Immature natural killer cell (primary cell): ENCODE measurements around the gene CCDC97. TPM values are rescaled to one million over a fixed set of nuclear protein-coding genes. Genes with fewer than 3 reads are reported as not detected.
A peak's percentile ranks its signal among the peaks of the same experiment; 100 is the strongest.
"Not testable (repeated sequence)": the region's sequence is repeated elsewhere in the genome, so short reads cannot be mapped to it uniquely, and the experiment has no call there.

ENCODE experiments used
- DNase-seq, 3 donors: peaks; one replicate each; pipeline ENCODE4 v3.0.0; 2022; ENCODE audit warnings: mixed read lengths in 1 of 3
- H3K27ac Mint-ChIP-seq, 6 donors: one replicate each; pipeline ENCODE4 v1.8.0; 2020; ENCODE audit warnings: mixed read lengths in 6 of 6, mild to moderate bottlenecking in 5 of 6, inconsistent platforms in 4 of 6, moderate library complexity in 3 of 6
- H3K27me3 Mint-ChIP-seq, 3 donors: one replicate each; pipeline ENCODE4 v1.8.0; 2020 to 2021; ENCODE audit warnings: low read depth in 3 of 3, mild to moderate bottlenecking in 3 of 3, mixed read lengths in 3 of 3, moderate library complexity in 3 of 3, inconsistent platforms in 1 of 3
- H3K36me3 Mint-ChIP-seq, 3 donors: one replicate each; pipeline ENCODE4 v1.8.0; 2020; ENCODE audit warnings: mixed read lengths in 3 of 3, inconsistent platforms in 2 of 3, mild to moderate bottlenecking in 2 of 3
- H3K4me1 Mint-ChIP-seq, 2 donors: one replicate each; pipeline ENCODE4 v1.8.0; 2020; ENCODE audit warnings: inconsistent platforms in 2 of 2, mild to moderate bottlenecking in 2 of 2, mixed read lengths in 2 of 2, moderate library complexity in 1 of 2
- H3K4me3 Mint-ChIP-seq, 5 donors: one replicate each; pipeline ENCODE4 v1.8.0; 2020; ENCODE audit warnings: mild to moderate bottlenecking in 5 of 5, mixed read lengths in 5 of 5, inconsistent platforms in 3 of 5, moderate library complexity in 3 of 5
- H3K9me3 Mint-ChIP-seq, 6 donors: one replicate each; pipeline ENCODE4 v1.8.0; 2020; ENCODE audit warnings: mild to moderate bottlenecking in 6 of 6, mixed read lengths in 6 of 6, inconsistent platforms in 4 of 6, moderate library complexity in 3 of 6
- polyA plus RNA-seq, 3 donors: library from polyadenylated mRNA; unstranded; fragments of 300-500 nt; fragmentation: Illumina TruSeq; gene quantifications; one replicate each; pipeline ENCODE4 v1.2.3, GENCODE V29; 2021

Gene CCDC97
- polyA plus RNA-seq, 3 donors from 2014 or later: 14.2 to 38.2 (median 16.9) TPM

GRCh38 chr19:41356984-41357739 lies 47.2 kb downstream of the CCDC97 start:
- Mint-ChIP-seq H3K4me3 (no peak overlapping the region), H3K9me3 (peaks cover 0 to 2% (median 0%) of the 10 kb centered on the region in 6 donors), H3K4me1 (peaks cover 34 to 42% of the 10 kb centered on the region in 2 donors), H3K27ac (peak overlapping the region in 4 of 6 donors; percentile 36 to 88 (median 48)), H3K36me3 (no peaks in the 10 kb centered on the region), H3K27me3 (peaks cover 16 to 32% (median 19%) of the 10 kb centered on the region in 3 donors)
- no peak for DNase-seq

- Mint-ChIP-seq H3K9me3 (no peaks in the 10 kb centered on the region), H3K36me3 (no peaks in the 10 kb centered on the region), H3K27me3 (peaks cover 11 to 26% (median 13%) of the 10 kb centered on the region in 3 donors), H3K27ac (no peak overlapping the region), H3K4me1 (peaks cover 37 to 47% of the 10 kb centered on the region in 2 donors), H3K4me3 (no peak overlapping the region)
- DNase-seq: no peak
Measured at GRCh38 chr19:41357746-41358145, 47.8 kb downstream of the CCDC97 start.

- no peaks in the 10 kb centered on the region for H3K36me3 Mint-ChIP-seq
- H3K9me3 Mint-ChIP-seq: no peaks in the 10 kb centered on the region
- peaks cover 5 to 17% (median 12%) of the 10 kb centered on the region in 3 donors for H3K27me3 Mint-ChIP-seq
- no peak overlapping the region for H3K27ac Mint-ChIP-seq
- H3K4me1 Mint-ChIP-seq: peaks cover 53 to 59% of the 10 kb centered on the region in 2 donors
- H3K4me3 Mint-ChIP-seq: no peak overlapping the region
- no peak for DNase-seq
Measured at GRCh38 chr19:41359741-41360140, 49.8 kb downstream of the CCDC97 start.

- Mint-ChIP-seq H3K27me3 (peaks cover 5 to 12% (median 5%) of the 10 kb centered on the region in 3 donors), H3K36me3 (peaks cover 0 to 3% (median 0%) of the 10 kb centered on the region in 3 donors), H3K27ac (peak overlapping the region; percentile 98 to 99 (median 99)), H3K4me3 (peak overlapping the region in 4 of 5 donors; percentile 23 to 95 (median 90)), H3K4me1 (peaks cover 34 to 38% of the 10 kb centered on the region in 2 donors), H3K9me3 (no peaks in the 10 kb centered on the region)
- no peak for DNase-seq
Measured at GRCh38 chr19:41362143-41362847, 52.3 kb downstream of the CCDC97 start.

GRCh38 chr19:41363371-41363752 lies 53.4 kb downstream of the CCDC97 start:
- H3K4me1 Mint-ChIP-seq: peaks cover 27 to 32% of the 10 kb centered on the region in 2 donors
- H3K9me3 Mint-ChIP-seq: no peaks in the 10 kb centered on the region
- H3K4me3 Mint-ChIP-seq: peak overlapping the region; percentile 89 to 95 (median 91)
- peak overlapping the region; percentile 98 to 99 (median 99) for H3K27ac Mint-ChIP-seq
- DNase-seq: no peak
- peaks cover 5 to 12% (median 5%) of the 10 kb centered on the region in 3 donors for H3K27me3 Mint-ChIP-seq
- H3K36me3 Mint-ChIP-seq: peaks cover 0 to 3% (median 0%) of the 10 kb centered on the region in 3 donors

- peak; percentile 99 for DNase-seq
- peaks cover 0 to 3% (median 0%) of the 10 kb centered on the region in 3 donors for H3K36me3 Mint-ChIP-seq
- H3K4me1 Mint-ChIP-seq: peaks cover 24 to 29% of the 10 kb centered on the region in 2 donors
- H3K27me3 Mint-ChIP-seq: peaks cover 5 to 12% (median 5%) of the 10 kb centered on the region in 3 donors
- peak within 1 kb of the TSS; percentile 89 to 95 (median 91) for H3K4me3 Mint-ChIP-seq
- no peaks in the 10 kb centered on the region for H3K9me3 Mint-ChIP-seq
- H3K27ac Mint-ChIP-seq: peak within 1 kb of the TSS; percentile 98 to 99 (median 99)
Measured at GRCh38 chr19:41363753-41364523, 54.0 kb downstream of the CCDC97 start, which contains the start of gene B9D2. B9D2 (minus strand) TSS chr19:41364149; CDS start chr19:41363519, 630 bp downstream.

- no peak for DNase-seq
- peaks cover 24 to 29% of the 10 kb centered on the region in 2 donors for H3K4me1 Mint-ChIP-seq
- no peaks in the 10 kb centered on the region for H3K9me3 Mint-ChIP-seq
- peaks cover 5 to 12% (median 5%) of the 10 kb centered on the region in 3 donors for H3K27me3 Mint-ChIP-seq
- peak overlapping the region; percentile 89 to 95 (median 91) for H3K4me3 Mint-ChIP-seq
- peaks cover 0 to 3% (median 0%) of the 10 kb centered on the region in 3 donors for H3K36me3 Mint-ChIP-seq
- peak overlapping the region; percentile 98 to 99 (median 99) for H3K27ac Mint-ChIP-seq
Measured at GRCh38 chr19:41364524-41365391, 54.8 kb downstream of the CCDC97 start.

GRCh38 chr19:41366089-41366488 lies 56.1 kb downstream of the CCDC97 start:
- peak overlapping the region in 4 of 5 donors; percentile 4 to 61 (median 33) for H3K4me3 Mint-ChIP-seq
- peaks cover 0 to 3% (median 0%) of the 10 kb centered on the region in 3 donors for H3K36me3 Mint-ChIP-seq
- H3K4me1 Mint-ChIP-seq: peaks cover 24 to 29% of the 10 kb centered on the region in 2 donors
- H3K27ac Mint-ChIP-seq: peak overlapping the region in 2 of 6 donors; percentile 13 to 43
- peaks cover 5 to 7% (median 5%) of the 10 kb centered on the region in 3 donors for H3K27me3 Mint-ChIP-seq
- H3K9me3 Mint-ChIP-seq: no peaks in the 10 kb centered on the region
- DNase-seq: no peak

GRCh38 chr19:41367848-41368301 lies 57.9 kb downstream of the CCDC97 start:
- Mint-ChIP-seq H3K4me3 (no peak overlapping the region), H3K27me3 (peaks cover 5 to 7% (median 5%) of the 10 kb centered on the region in 3 donors), H3K27ac (no peak overlapping the region), H3K4me1 (peaks cover 18 to 24% of the 10 kb centered on the region in 2 donors), H3K9me3 (no peaks in the 10 kb centered on the region), H3K36me3 (peaks cover 0 to 3% (median 0%) of the 10 kb centered on the region in 3 donors)
- no peak for DNase-seq

- Mint-ChIP-seq H3K9me3 (no peaks in the 10 kb centered on the region), H3K4me1 (peaks cover 0 to 7% of the 10 kb centered on the region in 2 donors), H3K27me3 (no peaks in the 10 kb centered on the region)
Measured at GRCh38 chr19:41369769-41370168, 59.8 kb downstream of the CCDC97 start.

GRCh38 chr19:41371119-41371518 lies 61.1 kb downstream of the CCDC97 start:
- not testable (repeated sequence) for H3K4me1 Mint-ChIP-seq, DNase-seq, H3K4me3 Mint-ChIP-seq, H3K9me3 Mint-ChIP-seq, H3K27ac Mint-ChIP-seq, H3K36me3 Mint-ChIP-seq, H3K27me3 Mint-ChIP-seq

More at GRCh38 chr19:41369769-41370168, 59.8 kb downstream of the CCDC97 start:
- DNase-seq: no peak
- H3K36me3 Mint-ChIP-seq: peaks cover 0 to 3% (median 0%) of the 10 kb centered on the region in 3 donors
- H3K27ac Mint-ChIP-seq: no peak overlapping the region
- H3K4me3 Mint-ChIP-seq: no peak overlapping the region

GRCh38 chr19:41371541-41371940 lies 61.6 kb downstream of the CCDC97 start:
- H3K9me3 Mint-ChIP-seq: no peaks in the 10 kb centered on the region
- DNase-seq: no peak
- H3K27ac Mint-ChIP-seq: no peak overlapping the region
- peaks cover 0 to 2% (median 0%) of the 10 kb centered on the region in 3 donors for H3K27me3 Mint-ChIP-seq
- peaks cover 0 to 3% (median 0%) of the 10 kb centered on the region in 3 donors for H3K36me3 Mint-ChIP-seq
- peaks cover 5 to 9% of the 10 kb centered on the region in 2 donors for H3K4me1 Mint-ChIP-seq
- H3K4me3 Mint-ChIP-seq: no peak overlapping the region
